Measurements from ENCODE around the gene DDA1. TPM values are rescaled to one million over a fixed set of nuclear protein-coding genes. Genes with fewer than 3 reads are reported as not detected.

The DDA1 gene
- total and polyA plus RNA-seq, 2 of the 13 experiments (the other 11 are each of a cell fraction or from before 2014, with no cell fraction given), result 24.5 to 26.0 TPM

DNA sequence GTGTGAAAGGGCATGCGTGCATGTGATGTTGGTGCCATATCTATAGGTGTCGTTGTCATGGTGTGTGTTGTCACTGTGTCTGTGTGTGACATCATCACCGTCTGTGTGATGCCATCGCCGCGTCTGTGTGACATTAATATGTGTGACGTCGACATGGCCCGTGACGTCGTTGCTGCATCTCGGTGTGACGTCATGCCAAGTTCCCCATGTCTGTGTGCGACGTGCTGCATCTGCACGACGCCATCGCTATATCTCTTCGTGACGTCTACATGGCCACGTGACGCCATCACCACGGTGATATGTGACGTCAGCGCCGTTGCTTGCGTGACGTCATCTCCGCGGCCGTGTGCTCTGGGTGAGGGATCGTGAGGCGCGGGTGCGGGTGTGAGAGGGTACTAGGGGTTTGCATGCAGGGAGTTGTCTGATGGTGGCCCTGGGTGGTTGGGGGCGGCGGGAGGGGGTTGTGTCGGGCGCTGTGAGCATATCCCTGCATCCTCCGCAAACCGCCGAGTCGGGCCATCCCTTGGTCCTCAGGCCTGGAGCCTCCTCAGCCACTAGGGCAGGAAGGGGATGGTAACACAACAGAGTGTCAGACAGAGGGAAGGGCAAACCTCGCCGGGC, 42.6 kb downstream of the DDA1 start (continued):
- TF ChIP-seq, protein P1, sequence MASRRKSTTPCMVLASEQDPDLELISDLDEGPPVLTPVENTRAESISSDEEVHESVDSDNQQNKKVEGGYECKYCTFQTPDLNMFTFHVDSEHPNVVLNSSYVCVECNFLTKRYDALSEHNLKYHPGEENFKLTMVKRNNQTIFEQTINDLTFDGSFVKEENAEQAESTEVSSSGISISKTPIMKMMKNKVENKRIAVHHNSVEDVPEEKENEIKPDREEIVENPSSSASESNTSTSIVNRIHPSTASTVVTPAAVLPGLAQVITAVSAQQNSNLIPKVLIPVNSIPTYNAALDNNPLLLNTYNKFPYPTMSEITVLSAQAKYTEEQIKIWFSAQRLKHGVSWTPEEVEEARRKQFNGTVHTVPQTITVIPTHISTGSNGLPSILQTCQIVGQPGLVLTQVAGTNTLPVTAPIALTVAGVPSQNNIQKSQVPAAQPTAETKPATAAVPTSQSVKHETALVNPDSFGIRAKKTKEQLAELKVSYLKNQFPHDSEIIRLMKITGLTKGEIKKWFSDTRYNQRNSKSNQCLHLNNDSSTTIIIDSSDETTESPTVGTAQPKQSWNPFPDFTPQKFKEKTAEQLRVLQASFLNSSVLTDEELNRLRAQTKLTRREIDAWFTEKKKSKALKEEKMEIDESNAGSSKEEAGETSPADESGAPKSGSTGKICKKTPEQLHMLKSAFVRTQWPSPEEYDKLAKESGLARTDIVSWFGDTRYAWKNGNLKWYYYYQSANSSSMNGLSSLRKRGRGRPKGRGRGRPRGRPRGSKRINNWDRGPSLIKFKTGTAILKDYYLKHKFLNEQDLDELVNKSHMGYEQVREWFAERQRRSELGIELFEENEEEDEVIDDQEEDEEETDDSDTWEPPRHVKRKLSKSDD (CRISPR knock-in tag; IDR thresholded peaks at IDR 0.05; ENCODE audit: low read depth), result peak; percentile 99
- TF ChIP-seq, protein P2, sequence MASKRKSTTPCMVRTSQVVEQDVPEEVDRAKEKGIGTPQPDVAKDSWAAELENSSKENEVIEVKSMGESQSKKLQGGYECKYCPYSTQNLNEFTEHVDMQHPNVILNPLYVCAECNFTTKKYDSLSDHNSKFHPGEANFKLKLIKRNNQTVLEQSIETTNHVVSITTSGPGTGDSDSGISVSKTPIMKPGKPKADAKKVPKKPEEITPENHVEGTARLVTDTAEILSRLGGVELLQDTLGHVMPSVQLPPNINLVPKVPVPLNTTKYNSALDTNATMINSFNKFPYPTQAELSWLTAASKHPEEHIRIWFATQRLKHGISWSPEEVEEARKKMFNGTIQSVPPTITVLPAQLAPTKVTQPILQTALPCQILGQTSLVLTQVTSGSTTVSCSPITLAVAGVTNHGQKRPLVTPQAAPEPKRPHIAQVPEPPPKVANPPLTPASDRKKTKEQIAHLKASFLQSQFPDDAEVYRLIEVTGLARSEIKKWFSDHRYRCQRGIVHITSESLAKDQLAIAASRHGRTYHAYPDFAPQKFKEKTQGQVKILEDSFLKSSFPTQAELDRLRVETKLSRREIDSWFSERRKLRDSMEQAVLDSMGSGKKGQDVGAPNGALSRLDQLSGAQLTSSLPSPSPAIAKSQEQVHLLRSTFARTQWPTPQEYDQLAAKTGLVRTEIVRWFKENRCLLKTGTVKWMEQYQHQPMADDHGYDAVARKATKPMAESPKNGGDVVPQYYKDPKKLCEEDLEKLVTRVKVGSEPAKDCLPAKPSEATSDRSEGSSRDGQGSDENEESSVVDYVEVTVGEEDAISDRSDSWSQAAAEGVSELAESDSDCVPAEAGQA (IDR thresholded peaks at IDR 0.05; ENCODE audit: low read depth), result peak; percentile 85; the same call in 1 of the 2 replicates
- TF ChIP-seq, protein P2 (CRISPR knock-in tag; IDR thresholded peaks at IDR 0.05; ENCODE audit: borderline replicate concordance), result no peak
- TF ChIP-seq CREB1 (IDR thresholded peaks at IDR 0.05) (peak; percentile 99), CREB1 (CRISPR knock-in tag; IDR thresholded peaks at IDR 0.05) (0 out of 2 replicates have a peak, but pooled peaks have one; percentile 24), ZSCAN9 (CRISPR knock-in tag; IDR thresholded peaks at IDR 0.05; ENCODE audit: borderline replicate concordance) (no peak)
